Measurements from ENCODE around the gene RABL3. TPM values are rescaled to one million over a fixed set of nuclear protein-coding genes. Genes with fewer than 3 reads are reported as not detected.
"Not testable (repeated sequence)": the region's sequence is repeated elsewhere in the genome, so short reads cannot be mapped to it uniquely, and the experiment has no call there.

RABL3 gene
- polyA plus RNA-seq, 1 donor = 20.4 TPM

DNA sequence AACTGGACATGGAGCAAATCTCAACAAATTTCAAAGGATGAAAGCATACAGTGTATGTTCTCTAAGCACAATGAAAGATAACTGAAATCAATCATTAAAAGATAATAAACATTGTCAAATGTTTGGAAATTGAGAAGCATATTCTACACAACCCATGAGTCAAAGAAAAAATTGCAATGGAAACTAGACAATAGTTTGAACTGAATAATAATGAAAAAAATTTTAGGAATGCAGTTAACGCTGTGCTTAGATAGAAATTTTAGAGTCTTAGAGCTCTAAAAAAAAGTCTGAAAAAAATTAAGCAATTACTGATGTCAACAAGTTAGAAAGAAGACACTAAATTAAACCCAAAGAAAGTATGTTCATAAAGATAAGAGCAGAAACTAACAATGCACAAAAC is 15.5 kb downstream of the RABL3 start:
- Histone ChIP-seq H3K4me1 (ENCODE audit: control insufficient read depth, insufficient read depth, low read length) (no peaks in the 10 kb centered on the region), H3K9me3 (ENCODE audit: control insufficient read depth, low read depth, low read length) (no peaks in the 10 kb centered on the region), H3K27me3 (ENCODE audit: control insufficient read depth, insufficient read depth, low read length) (no peaks in the 10 kb centered on the region), H3K4me3 (ENCODE audit: low read length) (no peak overlapping the region), H3K27ac (ENCODE audit: low read length) (no peak overlapping the region), H3K36me3 (ENCODE audit: control insufficient read depth, insufficient read depth, low read length) (peaks cover 11% of the 10 kb centered on the region)
- WGBS (ENCODE audit: insufficient coverage, low lambda C conversion rate) = 88% methylated on average over 1 of the region's 1 CpG
- no peak for DNase-seq

DNA sequence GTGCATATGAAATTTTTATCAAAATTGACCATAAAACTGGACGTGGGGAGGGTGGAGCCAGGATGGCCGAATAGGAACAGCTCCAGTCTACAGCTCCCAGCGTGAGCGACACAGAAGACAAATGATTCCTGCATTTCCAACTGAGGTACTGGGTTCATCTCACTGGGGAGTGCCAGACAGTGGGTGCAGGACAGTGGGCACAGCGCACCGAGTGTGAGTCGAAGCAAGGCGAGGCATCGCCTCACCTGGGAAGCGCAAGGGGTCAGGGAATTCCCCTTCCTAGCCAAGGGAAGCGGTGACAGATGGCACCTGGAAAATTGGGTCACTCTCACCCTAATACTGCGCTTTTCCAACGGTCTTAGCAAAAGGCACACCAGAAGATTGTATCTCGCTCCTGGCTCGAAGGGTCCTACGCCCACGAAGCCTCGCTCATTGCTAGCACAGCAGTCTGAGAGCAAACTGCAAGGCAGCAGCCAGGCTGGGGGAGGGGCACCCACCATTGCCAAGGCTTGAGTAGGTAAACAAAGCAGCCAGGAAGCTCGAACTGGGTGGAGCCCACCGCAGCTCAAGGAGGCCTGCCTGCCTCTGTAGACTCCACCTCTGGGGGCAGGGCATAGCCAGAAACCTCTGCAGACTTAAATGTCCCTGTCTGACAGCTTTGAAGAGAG is 23.0 kb downstream of the RABL3 start:
- DNase-seq = peak in 1 of 2 donors; percentile 10
- H3K27ac ChIP-seq (ENCODE audit: low read length); H3K9me3 ChIP-seq (ENCODE audit: control insufficient read depth, low read depth, low read length); H3K4me1 ChIP-seq (ENCODE audit: control insufficient read depth, insufficient read depth, low read length); H3K36me3 ChIP-seq (ENCODE audit: control insufficient read depth, insufficient read depth, low read length); H3K27me3 ChIP-seq (ENCODE audit: control insufficient read depth, insufficient read depth, low read length): not testable (repeated sequence)
- WGBS (ENCODE audit: insufficient coverage, low lambda C conversion rate) = no CpG with 5 or more reads among the region's 20 CpGs
- H3K4me3 ChIP-seq (ENCODE audit: low read length) = peak overlapping the region; percentile 16

DNA sequence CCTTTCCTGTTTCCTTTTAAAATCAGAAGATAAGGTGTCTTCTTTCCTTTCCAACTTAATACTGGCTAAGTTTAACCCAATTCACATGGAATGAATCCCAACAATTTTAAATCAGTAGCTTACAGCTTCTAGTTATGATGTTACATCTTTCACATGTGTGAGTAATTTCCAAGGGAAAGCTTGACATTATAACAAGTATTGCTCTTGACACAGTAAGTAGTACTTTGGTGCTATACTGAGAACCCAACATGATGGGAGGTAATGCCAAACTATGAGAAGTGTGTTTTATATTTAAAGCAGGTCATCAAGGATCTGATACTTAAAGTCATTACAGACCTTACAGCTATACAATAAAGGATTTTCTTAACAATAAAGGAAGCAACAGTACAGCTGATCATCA is 29.1 kb downstream of the RABL3 start:
- Histone ChIP-seq H3K36me3 (ENCODE audit: control insufficient read depth, insufficient read depth, low read length) (peaks cover 2% of the 10 kb centered on the region), H3K4me3 (ENCODE audit: low read length) (no peak overlapping the region), H3K27ac (ENCODE audit: low read length) (no peak overlapping the region), H3K9me3 (ENCODE audit: control insufficient read depth, low read depth, low read length) (no peaks in the 10 kb centered on the region), H3K27me3 (ENCODE audit: control insufficient read depth, insufficient read depth, low read length) (no peaks in the 10 kb centered on the region), H3K4me1 (ENCODE audit: control insufficient read depth, insufficient read depth, low read length) (no peaks in the 10 kb centered on the region)
- DNase-seq = no peak

DNA sequence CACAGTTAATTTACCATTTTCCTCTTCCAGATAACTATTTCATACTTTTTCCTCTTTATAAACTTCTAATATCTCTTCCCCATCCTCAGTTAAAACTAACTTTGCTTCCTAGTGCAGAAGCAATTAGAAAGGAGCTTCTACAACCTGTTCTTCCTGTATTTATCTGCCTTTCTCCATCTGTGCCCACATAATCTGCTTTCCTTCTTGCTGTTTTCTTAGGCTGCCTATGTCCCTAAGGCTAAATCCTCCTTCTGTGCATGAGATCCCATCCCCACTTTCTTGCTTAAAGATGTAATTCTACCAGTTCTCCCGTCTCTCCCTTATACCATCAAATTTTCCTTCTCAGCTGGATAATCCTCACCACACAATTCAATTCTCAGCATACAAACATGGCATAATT is 31.9 kb downstream of the RABL3 start:
- Histone ChIP-seq H3K4me3 (ENCODE audit: low read length) (no peak overlapping the region), H3K27ac (ENCODE audit: low read length) (no peak overlapping the region), H3K9me3 (ENCODE audit: control insufficient read depth, low read depth, low read length) (no peaks in the 10 kb centered on the region), H3K36me3 (ENCODE audit: control insufficient read depth, insufficient read depth, low read length) (peaks cover 3% of the 10 kb centered on the region), H3K4me1 (ENCODE audit: control insufficient read depth, insufficient read depth, low read length) (no peaks in the 10 kb centered on the region), H3K27me3 (ENCODE audit: control insufficient read depth, insufficient read depth, low read length) (no peaks in the 10 kb centered on the region)
- DNase-seq = no peak
- 83% methylated on average over 1 of the region's 1 CpG for WGBS (ENCODE audit: insufficient coverage, low lambda C conversion rate)

DNA sequence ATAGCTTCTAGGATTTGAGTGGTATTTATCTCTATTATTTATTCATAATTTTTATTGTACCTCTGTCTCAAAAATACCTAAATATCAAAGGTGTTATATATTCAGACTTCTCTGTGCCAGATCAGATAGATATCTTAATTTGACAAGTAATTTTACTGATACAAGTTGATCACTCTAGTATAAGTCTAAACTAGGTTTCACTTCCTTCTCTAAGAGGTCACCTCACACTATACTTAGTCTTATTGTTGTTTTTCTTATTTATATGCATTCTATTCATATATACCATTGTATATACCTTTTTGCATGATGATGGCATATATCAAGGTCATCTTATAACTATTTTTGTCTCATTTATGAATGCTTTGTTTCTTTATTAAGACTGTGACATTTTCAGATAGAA is 33.9 kb downstream of the RABL3 start:
- Histone ChIP-seq H3K9me3 (ENCODE audit: control insufficient read depth, low read depth, low read length) (peaks cover under 1% of the 10 kb centered on the region), H3K36me3 (ENCODE audit: control insufficient read depth, insufficient read depth, low read length) (peaks cover 9% of the 10 kb centered on the region), H3K4me3 (ENCODE audit: low read length) (no peak overlapping the region), H3K4me1 (ENCODE audit: control insufficient read depth, insufficient read depth, low read length) (no peaks in the 10 kb centered on the region), H3K27me3 (ENCODE audit: control insufficient read depth, insufficient read depth, low read length) (no peaks in the 10 kb centered on the region), H3K27ac (ENCODE audit: low read length) (no peak overlapping the region)
- no peak for DNase-seq

DNA sequence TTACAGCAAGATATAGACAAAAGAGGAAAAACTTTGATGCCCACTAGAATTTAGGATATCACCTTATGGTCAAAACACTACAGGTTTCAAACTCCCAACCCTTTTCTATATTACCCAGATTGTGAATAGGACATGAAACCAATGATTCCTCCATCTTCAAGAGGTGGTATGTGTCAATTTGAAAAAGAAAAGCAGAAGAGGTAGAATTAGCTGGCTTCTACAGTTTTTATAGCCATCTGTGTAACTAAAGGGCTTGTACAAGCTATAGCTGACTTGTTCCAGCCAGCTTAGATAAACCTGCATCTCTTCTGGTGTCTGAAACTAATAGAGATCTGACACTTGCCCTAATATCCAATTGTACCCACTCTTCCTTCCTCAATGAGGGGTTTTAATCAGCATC is 35.4 kb downstream of the RABL3 start:
- Histone ChIP-seq H3K9me3 (ENCODE audit: control insufficient read depth, low read depth, low read length) (peaks cover 5% of the 10 kb centered on the region), H3K27me3 (ENCODE audit: control insufficient read depth, insufficient read depth, low read length) (no peaks in the 10 kb centered on the region), H3K4me3 (ENCODE audit: low read length) (no peak overlapping the region), H3K4me1 (ENCODE audit: control insufficient read depth, insufficient read depth, low read length) (no peaks in the 10 kb centered on the region), H3K36me3 (ENCODE audit: control insufficient read depth, insufficient read depth, low read length) (peaks cover 14% of the 10 kb centered on the region), H3K27ac (ENCODE audit: low read length) (no peak overlapping the region)
- DNase-seq = no peak

DNA sequence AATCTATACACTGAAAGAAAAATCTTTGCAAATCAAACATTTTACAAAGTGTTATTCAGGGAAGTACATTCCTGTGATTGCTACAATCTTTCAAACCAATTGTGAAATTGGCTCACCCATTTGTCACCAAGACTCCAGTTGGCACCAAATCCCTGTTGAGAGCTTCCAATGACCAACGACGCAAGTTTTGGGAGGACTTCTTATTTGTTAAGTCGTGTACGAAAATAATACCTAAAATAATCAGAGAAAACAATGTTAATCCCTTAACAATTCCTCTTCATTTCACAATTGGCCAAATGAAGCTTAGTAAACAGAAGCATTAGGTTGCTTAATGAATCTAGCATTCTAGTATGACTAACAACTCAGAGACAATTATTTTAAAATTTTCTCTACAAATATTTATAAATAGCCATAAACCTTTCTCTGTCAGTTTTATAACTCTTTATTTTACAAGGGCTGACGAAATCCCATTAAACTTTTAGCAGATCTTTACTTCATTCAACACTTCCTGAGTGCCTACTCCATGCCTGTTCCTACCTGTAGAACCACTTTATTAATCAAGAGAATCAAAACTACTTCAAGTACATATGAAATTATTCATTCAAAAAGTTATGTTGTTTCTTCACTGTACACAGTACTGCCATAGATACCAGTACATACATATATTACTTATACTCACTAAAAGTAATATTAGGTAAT is 36.3 kb downstream of the RABL3 start:
- Histone ChIP-seq H3K27me3 (ENCODE audit: control insufficient read depth, insufficient read depth, low read length) (no peaks in the 10 kb centered on the region), H3K4me1 (ENCODE audit: control insufficient read depth, insufficient read depth, low read length) (no peaks in the 10 kb centered on the region), H3K9me3 (ENCODE audit: control insufficient read depth, low read depth, low read length) (peaks cover 5% of the 10 kb centered on the region), H3K4me3 (ENCODE audit: low read length) (no peak overlapping the region), H3K36me3 (ENCODE audit: control insufficient read depth, insufficient read depth, low read length) (peaks cover 14% of the 10 kb centered on the region), H3K27ac (ENCODE audit: low read length) (no peak overlapping the region)
- WGBS (ENCODE audit: insufficient coverage, low lambda C conversion rate) = 93% methylated on average over 5 of the region's 5 CpGs
- no peak for DNase-seq

DNA sequence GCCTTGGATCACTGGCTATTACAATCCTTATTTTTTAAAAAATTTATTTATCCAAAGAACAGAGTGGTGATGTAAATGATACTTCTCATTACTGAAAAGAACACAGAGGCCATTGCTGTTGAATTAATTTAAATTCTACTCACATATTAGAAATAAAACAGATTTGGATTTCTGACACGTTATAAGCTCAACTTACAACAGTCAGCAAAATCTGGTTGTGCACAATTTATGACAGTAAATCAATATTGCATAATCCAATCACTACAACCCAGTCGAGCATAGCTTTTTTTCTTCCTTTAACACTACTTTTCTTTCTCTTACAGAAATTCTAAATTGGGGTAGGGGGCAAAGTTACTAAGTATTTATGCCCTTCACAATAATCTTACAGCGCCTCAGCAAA is 43.0 kb downstream of the RABL3 start:
- Histone ChIP-seq H3K9me3 (ENCODE audit: control insufficient read depth, low read depth, low read length) (peaks cover 5% of the 10 kb centered on the region), H3K4me3 (ENCODE audit: low read length) (no peak overlapping the region), H3K27ac (ENCODE audit: low read length) (no peak overlapping the region), H3K4me1 (ENCODE audit: control insufficient read depth, insufficient read depth, low read length) (no peaks in the 10 kb centered on the region), H3K36me3 (ENCODE audit: control insufficient read depth, insufficient read depth, low read length) (peaks cover 12% of the 10 kb centered on the region), H3K27me3 (ENCODE audit: control insufficient read depth, insufficient read depth, low read length) (no peaks in the 10 kb centered on the region)
- no peak for DNase-seq
- 30% methylated on average over 1 of the region's 3 CpGs for WGBS (ENCODE audit: insufficient coverage, low lambda C conversion rate)

DNA sequence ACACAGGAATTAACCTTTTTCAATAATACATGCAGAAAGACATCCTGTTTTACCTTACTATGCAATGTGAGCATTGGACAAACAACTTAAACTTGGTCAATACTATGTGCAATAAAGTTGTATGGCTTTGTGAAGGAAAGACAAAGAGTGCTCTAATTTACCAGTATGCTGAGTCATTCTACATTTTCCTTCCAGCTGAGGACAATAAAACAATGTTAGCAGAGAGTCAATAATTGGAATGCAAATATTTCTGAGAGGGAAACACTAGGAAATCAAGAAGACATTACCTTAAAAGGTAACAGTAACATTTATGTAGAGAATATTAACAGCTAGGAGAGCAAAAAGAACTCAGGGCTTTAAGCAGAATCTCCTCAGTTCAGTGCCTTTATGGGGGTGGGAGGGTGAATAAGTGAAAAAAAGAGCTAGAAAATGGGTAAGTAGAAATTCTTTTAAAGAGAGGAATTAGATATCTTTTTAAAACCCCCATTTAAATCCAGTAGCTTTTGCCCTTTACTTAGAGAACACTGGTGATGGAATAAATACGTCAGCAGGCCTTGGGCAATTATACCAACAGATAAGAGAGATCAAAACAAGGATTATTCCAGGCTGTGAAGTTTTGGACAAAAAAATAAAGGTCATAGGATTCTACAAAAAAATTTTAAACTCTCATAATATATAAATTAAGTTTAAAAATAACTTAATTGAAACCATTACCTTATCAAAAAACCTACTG is 48.7 kb downstream of the RABL3 start:
- Histone ChIP-seq H3K27ac (ENCODE audit: low read length) (peak overlapping the region; percentile 35), H3K36me3 (ENCODE audit: control insufficient read depth, insufficient read depth, low read length) (peaks cover 8% of the 10 kb centered on the region), H3K27me3 (ENCODE audit: control insufficient read depth, insufficient read depth, low read length) (no peaks in the 10 kb centered on the region), H3K4me1 (ENCODE audit: control insufficient read depth, insufficient read depth, low read length) (no peaks in the 10 kb centered on the region), H3K4me3 (ENCODE audit: low read length) (no peak overlapping the region), H3K9me3 (ENCODE audit: control insufficient read depth, low read depth, low read length) (no peaks in the 10 kb centered on the region)
- 90% methylated on average over 1 of the region's 1 CpG for WGBS (ENCODE audit: insufficient coverage, low lambda C conversion rate)
- DNase-seq = peak; percentile 46 to 53

DNA sequence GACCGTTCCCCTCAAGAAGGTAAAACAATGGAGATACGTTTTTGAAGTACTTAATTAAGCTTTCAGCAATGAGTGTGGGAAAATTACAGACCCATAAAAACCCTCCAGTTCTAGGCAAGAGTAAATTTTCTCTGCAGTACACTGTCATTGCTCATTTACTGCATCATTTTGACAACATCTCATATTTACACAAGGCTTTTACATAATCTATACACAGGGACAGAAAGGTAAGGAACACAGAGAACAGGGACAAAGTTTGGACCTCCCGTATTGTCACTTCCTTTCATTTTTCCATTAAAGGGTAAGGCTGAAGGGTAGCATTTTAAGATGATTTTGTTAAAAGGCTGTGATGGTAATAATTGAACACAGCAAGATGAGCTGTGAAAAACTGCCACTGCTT is 52.9 kb downstream of the RABL3 start:
- Histone ChIP-seq H3K36me3 (ENCODE audit: control insufficient read depth, insufficient read depth, low read length) (no peaks in the 10 kb centered on the region), H3K27ac (ENCODE audit: low read length) (no peak overlapping the region), H3K27me3 (ENCODE audit: control insufficient read depth, insufficient read depth, low read length) (no peaks in the 10 kb centered on the region), H3K4me3 (ENCODE audit: low read length) (no peak overlapping the region), H3K4me1 (ENCODE audit: control insufficient read depth, insufficient read depth, low read length) (no peaks in the 10 kb centered on the region), H3K9me3 (ENCODE audit: control insufficient read depth, low read depth, low read length) (no peaks in the 10 kb centered on the region)
- WGBS (ENCODE audit: insufficient coverage, low lambda C conversion rate) = no CpG with 5 or more reads among the region's 3 CpGs
- no peak for DNase-seq

DNA sequence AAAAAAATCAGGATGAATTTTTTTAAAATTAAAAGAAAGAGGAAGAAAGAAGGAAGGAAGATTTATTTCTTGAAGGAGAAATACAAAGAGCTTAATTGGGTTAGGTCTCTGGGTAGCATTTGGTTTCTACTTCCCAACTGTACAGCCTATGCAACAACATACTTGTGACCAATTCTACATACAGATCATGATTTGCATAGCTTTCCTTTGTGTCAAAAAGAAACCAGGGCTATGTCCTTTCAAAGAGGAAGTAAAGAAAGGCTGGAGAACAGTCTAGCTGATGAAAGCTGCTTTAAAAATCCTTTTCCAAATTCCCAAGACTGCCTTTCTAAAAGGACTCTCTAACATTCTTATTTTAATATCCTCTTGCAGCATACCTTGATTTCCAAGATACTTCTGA is 54.2 kb downstream of the RABL3 start:
- H3K27me3 ChIP-seq (ENCODE audit: control insufficient read depth, insufficient read depth, low read length) = no peaks in the 10 kb centered on the region
- peaks cover 5% of the 10 kb centered on the region for H3K4me1 ChIP-seq (ENCODE audit: control insufficient read depth, insufficient read depth, low read length)
- H3K9me3 ChIP-seq (ENCODE audit: control insufficient read depth, low read depth, low read length) = no peaks in the 10 kb centered on the region
- no peak overlapping the region for H3K4me3 ChIP-seq (ENCODE audit: low read length)
- H3K27ac ChIP-seq (ENCODE audit: low read length) = no peak overlapping the region
- no peaks in the 10 kb centered on the region for H3K36me3 ChIP-seq (ENCODE audit: control insufficient read depth, insufficient read depth, low read length)
- DNase-seq = no peak

All from large intestine (tissue), 3 donors.